GM12878 (cell line): Measurements from ENCODE around the gene ZNF230. TPM values are rescaled to one million over a fixed set of nuclear protein-coding genes. Genes with fewer than 3 reads are reported as not detected.
A peak's percentile ranks its signal among the peaks of the same experiment; 100 is the strongest.

Source experiments
- ATF7 ChIP-seq: fragments of 450-650 bp; IDR thresholded peaks from 2 replicates; pipeline ENCODE4 v1.6.1; 2016; ENCODE audit warnings: low read depth, mild to moderate bottlenecking
- CBX3 ChIP-seq: fragments of 200-600 bp; sonication (generic); IDR thresholded peaks from 2 replicates; pipeline ENCODE4 v1.6.1; 2016; ENCODE audit warnings: low read depth, borderline replicate concordance
- CEBPB ChIP-seq, 2 experiments: fragments of 150-350 bp in 1 of 2; IDR thresholded peaks; 2 replicates each; pipeline ENCODE4 v1.6.1; 2012 to 2014; ENCODE audit warnings: low read depth in 2 of 2, low read length in 2 of 2, borderline replicate concordance in 1 of 2, inconsistent platforms in 1 of 2
- CTCF ChIP-seq, 3 experiments: IDR thresholded peaks in 2 of 3; conservative IDR thresholded peaks in 1 of 3; 2 replicates each; pipeline ENCODE4 v1.5.1; 2011; ENCODE audit warnings: low read depth in 3 of 3, low read length in 3 of 3, mild to moderate bottlenecking in 3 of 3, control low read depth in 2 of 3, moderate library complexity in 2 of 3, inconsistent platforms in 1 of 3, mixed read lengths in 1 of 3; ENCODE audit not compliant: control insufficient read depth in 2 of 3, insufficient read depth in 1 of 3; ENCODE audit errors: extremely low read depth in 1 of 3
- E2F4 ChIP-seq: IDR thresholded peaks from 2 replicates; pipeline ENCODE4 v1.6.1; 2012; ENCODE audit warnings: low read depth, low read length, improper control_type of control experiment
- MEF2A ChIP-seq: IDR thresholded peaks from 2 replicates; pipeline ENCODE4 v1.6.1; 2011; ENCODE audit warnings: low read depth, mild to moderate bottlenecking, low read length, moderate library complexity; ENCODE audit not compliant: insufficient read depth
- MTA2 ChIP-seq: fragments of 450-650 bp; IDR thresholded peaks from 2 replicates; pipeline ENCODE4 v1.6.1; 2016; ENCODE audit warnings: low read depth, mild to moderate bottlenecking, moderate library complexity
- MXI1 ChIP-seq: fragments of 150-350 bp; IDR thresholded peaks from 2 replicates; pipeline ENCODE4 v1.6.1; 2011; ENCODE audit warnings: low read depth, mild to moderate bottlenecking, inconsistent platforms, low read length, improper control_type of control experiment
- NFYB ChIP-seq: IDR thresholded peaks from 2 replicates; pipeline ENCODE4 v1.6.1; 2011; ENCODE audit warnings: low read depth, mild to moderate bottlenecking, low read length, improper control_type of control experiment, moderate library complexity; ENCODE audit not compliant: insufficient read depth
- NRF1 ChIP-seq: conservative IDR thresholded peaks from 2 replicates; pipeline ENCODE4 v1.6.1; 2011; ENCODE audit warnings: mild to moderate bottlenecking, low read depth, low read length, improper control_type of control experiment
- SIN3A ChIP-seq: IDR thresholded peaks from 2 replicates; pipeline ENCODE4 v1.6.1; 2012; ENCODE audit warnings: low read depth, low read length, improper control_type of control experiment
- SMARCA5 ChIP-seq: fragments of 450-650 bp; IDR thresholded peaks from 2 replicates; pipeline ENCODE4 v1.6.1; 2017; ENCODE audit warnings: mild to moderate bottlenecking
- TCF3 ChIP-seq: IDR thresholded peaks from 2 replicates; pipeline ENCODE4 v1.6.1; 2012; ENCODE audit warnings: low read depth, mild to moderate bottlenecking, low read length, borderline replicate concordance; ENCODE audit not compliant: insufficient read depth
- ZBTB33 ChIP-seq: fragments of 450-650 bp; IDR thresholded peaks from 2 replicates; pipeline ENCODE4 v1.6.1; 2017; ENCODE audit warnings: mild to moderate bottlenecking
- ZNF217 ChIP-seq: fragments of 450-650 bp; IDR thresholded peaks from 2 replicates; pipeline ENCODE4 v1.6.1; 2017; ENCODE audit warnings: antibody characterized with exemption, mild to moderate bottlenecking
- polyA plus RNA-seq, 11 experiments: library from polyadenylated mRNA; depleted of rRNA in 4 of 11; unstranded in 6 of 11; stranded (reverse) in 5 of 11; fragments of >200 nt; fragmentation: Nextera tagmentation in 4 of 11; fragmentation: Illumina TruSeq in 1 of 11; extraction: Ambion mirVana in 4 of 11; extraction: Trizol in 1 of 11; gene quantifications; 1 replicate in 1 of 11; 2 replicates in 10 of 11; pipeline versions ENCODE4 v1.2.1 to v1.2.3, GENCODE V29; 2011 to 2016; ENCODE audit warnings: inconsistent platforms in 2 of 11, missing spikeins in 2 of 11, low read depth in 1 of 11
- total RNA-seq, 4 experiments: library from RNA; depleted of rRNA in 3 of 4; stranded (reverse); fragments of >200 nt in 3 of 4; fragmentation: Illumina TruSeq in 1 of 4; extraction: Trizol in 1 of 4; gene quantifications; 2 replicates each; pipeline versions ENCODE4 v1.2.1 to v1.2.3, GENCODE V29; 2013 to 2021
- TF ChIP-seq, protein P1 (sequence below): fragments of 450-650 bp; IDR thresholded peaks from 2 replicates; pipeline ENCODE4 v1.6.1; 2016; ENCODE audit warnings: mild to moderate bottlenecking, moderate library complexity, borderline replicate concordance
- TF ChIP-seq, protein P2 (sequence below): fragments of 150-350 bp; IDR thresholded peaks from 2 replicates; pipeline ENCODE4 v1.6.1; 2014; ENCODE audit warnings: mild to moderate bottlenecking, low read depth, low read length
- TF ChIP-seq, protein P3 (sequence below): IDR thresholded peaks from 2 replicates; pipeline ENCODE4 v1.6.1; 2012; ENCODE audit warnings: low read depth, low read length, improper control_type of control experiment

ZNF230 gene
- total and polyA plus RNA-seq, 10 of the 15 experiments (the other 5 are each of a cell fraction or from before 2014, with no cell fraction given), result 1.8 to 9.1 (median 3.5) TPM

DNA sequence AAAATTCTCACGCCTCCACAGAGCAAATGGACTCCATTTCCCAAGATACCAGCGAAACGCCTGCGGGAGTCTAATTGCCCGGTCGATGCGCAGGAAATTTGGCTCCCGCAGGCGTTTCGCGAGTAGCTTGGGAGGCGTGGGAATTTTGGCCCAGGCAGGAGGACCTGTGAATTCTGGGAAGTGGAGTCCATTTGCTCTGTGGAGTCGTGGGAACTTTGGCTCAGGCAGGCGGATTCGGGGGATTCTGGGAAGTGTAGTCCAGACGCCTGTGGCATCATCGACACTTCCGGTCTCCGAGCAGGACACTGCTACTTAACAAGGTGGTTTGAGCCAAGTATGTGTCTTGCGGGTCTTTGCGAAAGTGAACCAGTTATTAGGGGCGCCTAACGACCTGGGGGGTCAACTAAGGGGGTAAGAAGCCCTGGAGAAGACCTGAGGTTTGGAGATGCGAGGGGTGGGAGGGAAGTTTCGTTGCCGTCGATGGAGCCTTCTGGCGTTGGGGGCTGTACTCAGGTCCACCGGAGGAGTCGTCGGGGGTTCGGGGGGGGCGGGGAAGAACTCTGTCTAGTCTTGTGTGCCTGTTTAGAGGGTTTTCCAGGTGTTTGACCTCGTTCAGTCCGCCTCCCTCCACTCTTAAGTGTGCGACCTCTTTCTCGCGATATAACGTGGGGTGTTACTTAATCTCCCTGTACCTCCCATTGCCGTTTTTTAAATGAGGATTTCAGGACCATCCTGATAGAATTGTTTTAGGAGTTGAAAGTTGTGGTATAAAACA is 18.7 kb upstream of the ZNF230 start, which contains the start of gene ZNF155 (continued):
- TF ChIP-seq, protein P1, sequence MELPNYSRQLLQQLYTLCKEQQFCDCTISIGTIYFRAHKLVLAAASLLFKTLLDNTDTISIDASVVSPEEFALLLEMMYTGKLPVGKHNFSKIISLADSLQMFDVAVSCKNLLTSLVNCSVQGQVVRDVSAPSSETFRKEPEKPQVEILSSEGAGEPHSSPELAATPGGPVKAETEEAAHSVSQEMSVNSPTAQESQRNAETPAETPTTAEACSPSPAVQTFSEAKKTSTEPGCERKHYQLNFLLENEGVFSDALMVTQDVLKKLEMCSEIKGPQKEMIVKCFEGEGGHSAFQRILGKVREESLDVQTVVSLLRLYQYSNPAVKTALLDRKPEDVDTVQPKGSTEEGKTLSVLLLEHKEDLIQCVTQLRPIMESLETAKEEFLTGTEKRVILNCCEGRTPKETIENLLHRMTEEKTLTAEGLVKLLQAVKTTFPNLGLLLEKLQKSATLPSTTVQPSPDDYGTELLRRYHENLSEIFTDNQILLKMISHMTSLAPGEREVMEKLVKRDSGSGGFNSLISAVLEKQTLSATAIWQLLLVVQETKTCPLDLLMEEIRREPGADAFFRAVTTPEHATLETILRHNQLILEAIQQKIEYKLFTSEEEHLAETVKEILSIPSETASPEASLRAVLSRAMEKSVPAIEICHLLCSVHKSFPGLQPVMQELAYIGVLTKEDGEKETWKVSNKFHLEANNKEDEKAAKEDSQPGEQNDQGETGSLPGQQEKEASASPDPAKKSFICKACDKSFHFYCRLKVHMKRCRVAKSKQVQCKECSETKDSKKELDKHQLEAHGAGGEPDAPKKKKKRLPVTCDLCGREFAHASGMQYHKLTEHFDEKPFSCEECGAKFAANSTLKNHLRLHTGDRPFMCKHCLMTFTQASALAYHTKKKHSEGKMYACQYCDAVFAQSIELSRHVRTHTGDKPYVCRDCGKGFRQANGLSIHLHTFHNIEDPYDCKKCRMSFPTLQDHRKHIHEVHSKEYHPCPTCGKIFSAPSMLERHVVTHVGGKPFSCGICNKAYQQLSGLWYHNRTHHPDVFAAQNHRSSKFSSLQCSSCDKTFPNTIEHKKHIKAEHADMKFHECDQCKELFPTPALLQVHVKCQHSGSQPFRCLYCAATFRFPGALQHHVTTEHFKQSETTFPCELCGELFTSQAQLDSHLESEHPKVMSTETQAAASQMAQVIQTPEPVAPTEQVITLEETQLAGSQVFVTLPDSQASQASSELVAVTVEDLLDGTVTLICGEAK, result peak; percentile 85
- TF ChIP-seq SMARCA5 (no peak), CTCF (IDR thresholded peaks at IDR 0.05 in 2 of 3, conservative IDR thresholded peaks at IDR 0.05 in 1 of 3; ENCODE audit: control insufficient read depth in 2 of 3, extremely low read depth in 1 of 3, insufficient read depth in 1 of 3, low read depth in 3 of 3, low read length in 3 of 3) (no peak), MTA2 (no peak), ZBTB33 (no peak), MEF2A (no peak), ATF7 (peak; percentile 58; the same call in 1 of the 2 replicates), NRF1 (no peak), CBX3 (no peak), E2F4 (no peak), CEBPB (IDR thresholded peaks at IDR 0.05; ENCODE audit: borderline replicate concordance in 1 of 2, low read depth in 2 of 2, low read length in 2 of 2) (no peak), MXI1 (peak; percentile 39), TCF3 (no peak), SIN3A (no peak), ZNF217 (no peak), NFYB (no peak)
- TF ChIP-seq, protein P2, sequence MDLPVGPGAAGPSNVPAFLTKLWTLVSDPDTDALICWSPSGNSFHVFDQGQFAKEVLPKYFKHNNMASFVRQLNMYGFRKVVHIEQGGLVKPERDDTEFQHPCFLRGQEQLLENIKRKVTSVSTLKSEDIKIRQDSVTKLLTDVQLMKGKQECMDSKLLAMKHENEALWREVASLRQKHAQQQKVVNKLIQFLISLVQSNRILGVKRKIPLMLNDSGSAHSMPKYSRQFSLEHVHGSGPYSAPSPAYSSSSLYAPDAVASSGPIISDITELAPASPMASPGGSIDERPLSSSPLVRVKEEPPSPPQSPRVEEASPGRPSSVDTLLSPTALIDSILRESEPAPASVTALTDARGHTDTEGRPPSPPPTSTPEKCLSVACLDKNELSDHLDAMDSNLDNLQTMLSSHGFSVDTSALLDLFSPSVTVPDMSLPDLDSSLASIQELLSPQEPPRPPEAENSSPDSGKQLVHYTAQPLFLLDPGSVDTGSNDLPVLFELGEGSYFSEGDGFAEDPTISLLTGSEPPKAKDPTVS, result no peak
- TF ChIP-seq, protein P3, sequence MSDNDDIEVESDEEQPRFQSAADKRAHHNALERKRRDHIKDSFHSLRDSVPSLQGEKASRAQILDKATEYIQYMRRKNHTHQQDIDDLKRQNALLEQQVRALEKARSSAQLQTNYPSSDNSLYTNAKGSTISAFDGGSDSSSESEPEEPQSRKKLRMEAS, result no peak
